ENCODE data around the gene CACNA1B.

The CACNA1B gene

GRCh38 chr9:138050472-138051330 is 173.1 kb downstream of the CACNA1B start:
- no peak for DNase-seq (ENCODE audit: low read depth in 2 of 3, low spot score in 2 of 3)

GRCh38 chr9:138051586-138052321 is 174.2 kb downstream of the CACNA1B start:
- no peak for DNase-seq (ENCODE audit: low read depth in 2 of 3, low spot score in 2 of 3)

DNA sequence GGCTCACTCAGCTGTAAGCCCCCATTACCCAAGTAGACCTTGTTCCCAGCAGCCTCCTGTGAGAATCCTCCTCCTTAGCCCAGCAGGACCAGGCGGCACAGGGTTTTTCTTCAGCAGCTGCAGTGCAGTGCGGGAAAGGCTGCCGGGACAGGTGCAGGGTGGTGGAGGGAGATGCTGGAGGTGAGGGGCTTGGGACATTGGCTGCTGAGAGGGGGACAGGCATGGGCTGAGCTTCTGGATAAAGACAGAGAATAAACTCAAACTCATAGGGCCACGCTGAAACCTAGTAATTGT is 174.7 kb downstream of the CACNA1B start:
- DNase-seq (ENCODE audit: low read depth in 2 of 3, low spot score in 2 of 3): no peak

- DNase-seq (ENCODE audit: low read depth in 2 of 3, low spot score in 2 of 3): no peak
Measured at GRCh38 chr9:138052635-138053320, 175.2 kb downstream of the CACNA1B start.

- DNase-seq (ENCODE audit: low read depth in 2 of 3, low spot score in 2 of 3): no peak
Measured at GRCh38 chr9:138053321-138053868, 175.8 kb downstream of the CACNA1B start.

DNA sequence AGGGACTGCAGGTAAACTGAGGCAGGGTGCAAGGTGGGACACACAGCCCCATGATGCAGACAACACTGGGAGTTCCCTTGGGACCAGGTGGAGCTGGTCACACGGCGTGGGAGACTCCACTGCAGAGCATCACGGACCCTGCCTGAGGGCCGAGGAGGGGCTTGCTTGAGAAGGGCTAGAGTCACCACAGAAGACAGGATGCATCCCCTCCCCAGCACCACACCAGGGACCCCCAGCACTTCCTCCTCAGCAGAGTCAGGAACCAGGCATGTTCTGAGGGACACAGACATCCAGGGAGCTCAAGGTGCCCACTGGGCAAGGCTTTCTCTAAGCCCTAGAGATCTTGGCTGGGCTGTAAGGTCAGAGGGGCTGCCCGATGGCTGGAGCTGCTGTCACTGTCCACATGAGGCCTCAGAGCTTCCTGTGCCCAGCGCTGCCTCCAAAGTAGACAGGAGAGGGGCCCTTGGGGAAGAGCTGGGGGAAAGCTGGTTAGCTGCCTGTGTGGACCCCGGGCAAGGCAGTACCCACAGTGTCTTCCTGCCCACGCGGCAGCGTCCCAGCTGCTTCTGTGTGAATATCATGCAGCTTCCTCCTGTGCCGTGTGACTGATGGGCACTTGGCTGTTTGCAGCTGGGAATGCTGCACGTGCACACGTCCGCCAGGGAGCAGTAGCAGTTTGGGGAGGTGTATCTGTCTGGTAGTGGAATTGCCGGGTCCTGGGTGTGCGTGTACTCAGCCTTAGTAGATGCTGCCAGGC is 176.6 kb downstream of the CACNA1B start:
- no peak for DNase-seq (ENCODE audit: low read depth in 2 of 3, low spot score in 2 of 3)

DNA sequence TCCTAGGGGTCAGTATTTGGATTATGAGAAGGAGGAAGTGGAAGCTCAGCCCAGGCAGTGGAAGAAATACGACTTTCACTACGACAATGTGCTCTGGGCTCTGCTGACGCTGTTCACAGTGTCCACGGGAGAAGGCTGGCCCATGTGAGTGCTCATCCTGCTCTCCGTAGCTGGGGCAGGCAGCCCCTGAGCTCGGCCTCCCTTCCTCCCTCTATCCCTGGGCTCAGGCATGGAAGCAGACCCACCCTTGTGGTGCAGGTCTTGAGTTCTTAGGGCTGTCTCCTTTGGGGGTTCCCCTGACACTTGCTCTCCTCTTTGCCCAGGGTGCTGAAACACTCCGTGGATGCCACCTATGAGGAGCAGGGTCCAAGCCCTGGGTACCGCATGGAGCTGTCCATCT is 180.1 kb downstream of the CACNA1B start:
- no peak for DNase-seq (ENCODE audit: low read depth in 2 of 3, low spot score in 2 of 3)

DNA sequence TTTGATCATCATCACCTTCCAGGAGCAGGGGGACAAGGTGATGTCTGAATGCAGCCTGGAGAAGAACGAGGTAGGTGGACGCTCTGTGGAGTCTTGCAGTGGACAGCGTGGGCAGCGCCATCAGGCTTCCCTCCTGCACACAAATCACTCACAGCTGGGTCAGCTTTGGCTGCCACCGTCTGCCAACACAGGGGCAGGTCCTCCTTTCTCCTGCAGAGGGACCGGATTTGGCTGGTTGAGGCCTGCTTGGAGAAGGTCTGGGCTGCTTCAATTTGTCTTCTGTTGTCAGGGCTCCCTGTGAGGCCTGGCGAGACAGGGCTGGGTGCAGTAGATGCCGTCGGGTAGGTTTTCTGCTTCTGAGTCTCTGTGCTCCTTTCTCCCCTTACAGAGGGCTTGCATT is 180.6 kb downstream of the CACNA1B start:
- no peak for DNase-seq (ENCODE audit: low read depth in 2 of 3, low spot score in 2 of 3)

DNA sequence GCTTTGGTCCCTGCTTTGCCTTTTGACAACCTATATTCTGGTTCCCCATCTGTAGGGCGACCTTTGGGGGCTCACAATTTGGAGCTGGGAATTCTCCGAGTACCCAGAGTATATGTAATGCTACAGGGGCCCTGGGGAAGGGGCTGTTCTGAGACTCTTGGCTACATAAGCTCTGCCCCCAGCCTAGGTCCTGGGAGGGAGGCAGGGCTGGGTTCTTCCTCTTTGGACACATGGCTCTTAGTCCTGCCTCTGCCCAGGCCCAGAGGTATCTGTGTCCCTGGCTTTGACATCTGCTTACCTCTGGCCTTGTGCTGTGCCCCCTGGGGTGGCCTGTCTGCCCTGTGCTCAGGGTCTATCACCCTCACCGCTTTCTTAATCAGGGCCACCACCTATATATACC is 181.6 kb downstream of the CACNA1B start:
- no peak for DNase-seq (ENCODE audit: low read depth in 2 of 3, low spot score in 2 of 3)

- no peak for DNase-seq (ENCODE audit: low read depth in 2 of 3, low spot score in 2 of 3)
Measured at GRCh38 chr9:138060365-138060764, 182.8 kb downstream of the CACNA1B start.

DNA sequence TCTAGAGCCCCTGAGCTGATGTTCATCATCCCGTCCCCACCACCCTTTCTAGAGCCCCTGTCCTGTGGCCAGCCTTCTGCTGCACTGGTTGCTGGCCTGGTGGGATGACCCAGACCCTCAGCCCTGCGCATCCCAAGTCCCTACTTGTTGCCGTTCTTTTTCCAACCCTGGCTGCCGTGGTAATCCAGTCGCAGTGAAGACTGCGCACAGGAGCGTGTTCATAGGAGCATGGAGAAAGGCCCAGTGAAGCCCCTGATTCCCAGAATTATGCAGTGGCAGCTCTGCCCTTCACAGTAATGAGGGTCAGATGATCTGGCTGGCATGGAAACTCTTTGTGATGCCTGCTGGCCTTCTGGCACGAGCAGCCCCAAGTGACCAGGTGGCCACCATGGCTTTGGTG is 183.3 kb downstream of the CACNA1B start:
- DNase-seq (ENCODE audit: low read depth in 2 of 3, low spot score in 2 of 3): no peak

- DNase-seq (ENCODE audit: low read depth in 2 of 3, low spot score in 2 of 3): no peak
Measured at GRCh38 chr9:138061631-138062030, 184.0 kb downstream of the CACNA1B start.

- DNase-seq (ENCODE audit: low read depth in 2 of 3, low spot score in 2 of 3): no peak
Measured at GRCh38 chr9:138062196-138062595, 184.6 kb downstream of the CACNA1B start.

DNA sequence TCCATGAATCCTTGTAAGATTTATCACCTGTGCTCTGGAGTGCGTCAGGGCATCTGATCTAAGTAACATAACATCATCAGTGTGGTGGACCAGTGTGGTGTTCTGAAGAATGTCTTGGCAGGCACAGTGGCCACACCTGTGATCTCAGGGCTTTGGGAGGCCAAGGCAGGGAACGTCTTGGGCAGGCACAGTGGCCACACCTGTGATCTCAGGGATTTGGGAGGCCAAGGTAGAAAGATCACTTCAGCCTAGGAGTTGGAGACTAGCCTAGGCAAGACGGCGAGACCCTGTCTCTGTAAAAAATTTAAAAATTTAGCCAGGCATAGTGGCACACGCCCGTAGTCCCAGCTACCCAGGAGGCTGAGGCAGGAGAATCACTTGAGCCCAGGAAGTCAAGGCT is 185.5 kb downstream of the CACNA1B start:
- no peak for DNase-seq (ENCODE audit: low read depth in 2 of 3, low spot score in 2 of 3)

DNA sequence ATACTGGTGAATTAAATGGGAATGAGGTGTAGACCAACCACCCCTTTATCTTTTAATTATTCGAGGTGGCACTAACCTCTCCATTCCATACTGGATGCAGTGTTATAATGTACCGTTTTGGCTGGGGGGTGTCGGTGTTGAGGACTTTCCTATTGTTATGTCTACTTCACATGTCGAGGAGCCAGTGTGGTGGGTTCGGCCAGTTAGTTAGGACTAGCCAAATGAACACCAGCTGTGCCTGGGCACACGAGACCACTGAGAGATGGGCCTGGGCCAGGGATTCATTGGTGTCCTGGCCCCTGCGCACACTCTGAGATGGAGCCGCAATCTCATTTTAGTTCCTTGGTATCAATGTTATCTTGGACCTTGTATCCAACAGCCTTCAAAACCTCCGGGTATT is 186.2 kb downstream of the CACNA1B start:
- no peak for DNase-seq (ENCODE audit: low read depth in 2 of 3, low spot score in 2 of 3)

GRCh38 chr9:138064547-138064946 is 187.0 kb downstream of the CACNA1B start:
- DNase-seq (ENCODE audit: low read depth in 2 of 3, low spot score in 2 of 3): no peak

DNA sequence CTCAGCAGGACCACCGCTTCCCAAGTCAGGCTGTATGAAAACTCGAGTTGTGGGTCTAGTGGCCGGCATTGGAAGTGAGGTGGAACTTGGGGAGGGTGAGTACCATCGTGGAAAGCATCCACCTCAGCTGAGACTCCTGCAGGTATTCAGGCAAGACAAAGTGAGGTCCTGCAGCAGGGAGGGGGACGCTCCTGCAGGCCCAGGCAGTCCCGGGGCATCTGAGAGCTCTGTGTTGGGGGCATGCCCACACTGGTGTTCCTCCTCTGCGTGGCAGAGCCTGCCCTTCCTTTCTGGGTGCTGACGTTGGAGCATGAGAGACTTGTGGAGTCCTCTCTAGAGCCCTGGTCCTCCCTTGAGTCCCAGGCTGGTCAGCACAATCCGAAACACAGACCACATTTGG is 187.7 kb downstream of the CACNA1B start:
- DNase-seq (ENCODE audit: low read depth in 2 of 3, low spot score in 2 of 3): no peak

- DNase-seq (ENCODE audit: low read depth in 2 of 3, low spot score in 2 of 3): no peak
Measured at GRCh38 chr9:138066049-138066448, 188.5 kb downstream of the CACNA1B start.

DNA sequence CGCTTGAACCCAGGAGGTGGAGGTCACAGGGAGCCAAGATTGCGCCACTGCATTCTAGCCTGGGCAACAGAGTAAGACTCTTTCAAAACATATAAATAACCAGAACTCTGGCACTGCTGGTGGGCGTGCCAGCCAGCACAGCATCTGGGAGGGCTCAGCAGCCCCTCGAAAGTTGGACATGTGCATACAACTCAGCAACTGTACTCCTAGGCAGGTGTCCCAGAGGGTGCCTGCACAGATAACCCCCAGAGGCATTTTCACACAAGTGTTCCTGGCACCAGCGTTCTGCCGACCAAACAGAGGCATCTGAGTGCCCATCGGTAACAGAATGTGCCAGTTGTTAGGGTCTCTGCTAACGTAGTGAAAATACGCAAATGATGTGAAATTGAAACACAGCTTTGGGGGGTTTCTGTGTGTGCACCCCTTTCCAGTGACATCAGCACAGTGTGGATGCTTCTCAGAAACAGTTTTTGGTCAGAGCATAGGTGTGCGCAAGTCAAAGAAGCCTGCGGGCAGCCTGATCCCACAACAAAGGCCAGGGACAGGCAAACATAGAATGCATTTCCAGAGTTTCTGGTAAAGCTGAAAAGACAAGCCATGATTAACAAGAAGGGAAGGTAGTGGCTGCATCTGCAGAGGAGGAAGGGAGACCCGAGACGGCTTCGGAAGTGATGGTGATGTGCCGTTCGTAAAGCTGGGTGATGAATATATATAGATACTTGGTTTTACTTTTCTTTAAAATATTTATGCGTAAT is 190.2 kb downstream of the CACNA1B start:
- DNase-seq (ENCODE audit: low read depth in 2 of 3, low spot score in 2 of 3): no peak

GRCh38 chr9:138068601-138069035 is 191.0 kb downstream of the CACNA1B start:
- DNase-seq (ENCODE audit: low read depth in 2 of 3, low spot score in 2 of 3): no peak

All from activated CD8-positive, alpha-beta memory T cell treated with anti-CD3 and anti-CD28 coated beads for 48 hours (primary cell).